Fibroblast of the conjunctiva (primary cell): Measurements from ENCODE around the gene CENPP.

ENCODE experiments used
- DNase-seq: peaks from one replicate; pipeline ENCODE4 v3.0.0-alpha.2; 2010; ENCODE audit warnings: low read depth

CENPP gene

DNA sequence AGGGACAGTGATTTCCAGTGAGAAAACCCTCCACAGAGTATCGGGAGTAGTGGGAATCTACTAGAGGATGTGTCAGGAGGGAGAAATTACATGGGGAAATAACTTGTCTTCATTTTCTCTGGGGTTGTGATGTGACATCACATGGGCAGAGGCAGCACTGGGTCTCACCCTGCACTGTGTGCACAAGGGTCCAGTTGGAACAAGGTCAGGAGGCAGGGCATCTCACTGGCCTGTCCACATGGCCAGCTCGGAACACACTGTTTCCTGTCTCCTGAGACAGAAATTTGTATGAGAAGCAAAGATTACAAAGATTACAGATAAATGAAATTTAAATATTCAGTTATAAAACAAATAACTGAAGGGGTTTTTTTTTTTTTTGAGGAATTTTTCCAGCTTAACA, 272.6 kb downstream of the CENPP start:
- no peak for DNase-seq

DNA sequence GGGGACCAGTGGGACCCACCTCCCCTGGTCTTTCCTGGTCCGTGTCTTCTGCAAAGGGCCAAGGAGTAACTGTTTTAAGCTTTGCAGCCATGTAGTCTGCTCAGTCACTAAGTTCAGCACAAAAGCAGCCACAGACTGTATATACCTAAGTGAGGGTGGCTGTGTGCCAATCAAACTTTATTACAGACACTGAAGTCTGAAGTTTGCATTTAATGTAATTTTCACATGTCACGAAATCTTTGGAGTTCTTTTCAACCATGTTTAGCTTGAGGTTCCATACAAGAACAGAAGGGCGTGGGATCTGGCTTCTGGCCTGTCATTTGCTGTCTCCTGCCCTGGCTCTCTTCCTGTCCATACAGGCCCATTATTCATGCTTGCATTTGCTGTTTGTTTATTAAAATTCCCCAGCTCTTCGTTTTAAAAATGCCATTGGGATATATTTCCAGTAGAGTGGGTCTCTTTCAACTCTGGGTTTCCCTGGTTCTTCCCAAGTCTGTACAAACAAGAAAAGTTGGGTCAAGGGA, 274.2 kb downstream of the CENPP start:
- DNase-seq: no peak

DNA sequence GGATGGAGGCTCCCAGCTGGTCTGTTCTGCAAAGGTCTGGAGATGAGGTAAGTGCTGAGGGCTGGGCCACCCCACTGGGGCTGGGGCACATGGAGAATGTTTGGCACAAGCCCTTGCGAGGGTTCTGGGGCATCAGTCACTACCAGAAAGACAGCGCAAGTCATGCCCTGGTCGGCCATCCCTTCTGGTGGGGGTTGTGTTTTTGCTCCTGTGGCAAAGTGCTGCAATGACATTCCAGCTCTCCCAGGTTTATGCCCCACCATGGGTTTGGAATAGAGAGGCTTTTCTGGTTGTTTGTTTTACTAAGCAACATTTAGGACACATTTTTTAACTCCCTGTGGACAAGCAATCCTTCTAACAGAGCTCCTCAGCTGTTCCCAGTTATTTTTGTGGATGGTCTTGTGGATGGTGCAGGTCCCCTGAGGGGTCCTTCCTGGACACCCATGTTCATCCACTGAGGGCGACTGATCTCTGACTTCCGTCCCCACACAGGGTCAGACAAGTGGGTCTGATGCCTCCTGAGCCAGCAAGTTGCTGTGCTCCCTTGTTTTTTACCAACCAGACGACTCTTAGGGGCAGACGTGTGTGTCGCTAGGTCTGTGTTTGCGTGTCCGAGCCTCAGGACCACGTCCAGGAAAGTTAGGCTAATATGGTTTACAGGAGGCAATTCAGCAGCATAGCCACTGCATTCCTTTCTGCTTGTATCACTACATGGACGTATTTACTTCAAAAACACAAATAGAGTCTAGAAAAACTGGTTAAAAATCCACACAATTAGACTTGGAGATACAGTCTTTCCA, 274.9 kb downstream of the CENPP start:
- DNase-seq: no peak

DNA sequence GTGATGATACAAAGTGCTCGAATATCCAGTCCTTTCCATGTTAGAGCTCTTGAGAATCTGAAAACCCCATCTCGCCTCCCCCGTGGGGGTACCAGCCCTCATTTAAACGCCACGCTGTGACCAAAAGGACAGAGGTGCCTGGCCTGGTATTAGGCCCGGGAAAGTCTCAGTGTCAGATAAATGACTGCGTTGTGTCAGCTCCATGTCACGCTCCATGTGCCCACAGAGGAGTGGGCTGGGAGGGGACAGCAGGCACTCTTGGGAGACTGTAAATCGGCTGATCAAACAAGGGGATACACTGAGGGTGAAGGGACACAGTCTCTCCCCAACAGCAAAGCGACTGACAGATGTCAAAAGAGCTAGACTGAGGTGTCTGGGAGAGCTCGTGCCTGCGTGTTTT, 275.7 kb downstream of the CENPP start:
- no peak for DNase-seq

DNA sequence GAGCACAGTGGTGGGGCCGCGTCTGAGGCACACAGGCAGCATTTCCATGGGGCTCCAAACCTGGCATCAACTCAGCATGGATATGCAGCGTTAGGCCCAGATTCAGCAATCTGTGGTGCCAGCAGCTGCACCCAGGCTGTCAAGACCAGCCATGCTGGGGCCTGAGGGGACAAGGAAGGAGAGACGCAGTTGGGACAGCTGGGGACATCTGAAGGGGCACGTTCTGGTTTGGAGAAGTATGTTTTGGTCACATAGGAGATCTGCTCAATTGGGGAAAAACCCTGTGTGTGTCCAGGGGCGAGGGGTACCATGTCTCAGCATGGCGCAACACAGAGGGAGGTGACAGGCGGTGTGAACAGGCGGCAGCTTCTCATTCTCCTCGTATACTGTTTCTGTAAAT, 276.7 kb downstream of the CENPP start:
- DNase-seq: no peak

DNA sequence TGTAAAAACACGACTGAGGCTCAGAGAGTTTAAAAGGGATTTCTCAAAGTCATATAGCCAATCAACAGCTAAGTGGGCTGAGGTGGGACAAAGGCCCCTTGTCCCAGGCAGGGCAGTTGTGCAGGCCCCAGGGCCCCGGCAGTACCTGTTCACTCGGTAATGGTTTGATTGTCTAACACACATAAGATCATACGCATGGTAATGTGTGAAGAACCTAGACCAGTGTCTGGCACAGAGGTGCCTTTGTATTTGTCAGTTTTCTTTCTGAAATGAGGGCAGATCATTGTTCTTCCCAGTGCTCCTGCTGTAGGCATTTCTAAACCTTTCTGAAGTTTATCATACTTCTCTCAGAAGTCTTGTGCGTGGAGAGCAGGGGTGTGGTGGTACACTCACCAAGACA, 277.3 kb downstream of the CENPP start:
- no peak for DNase-seq

DNA sequence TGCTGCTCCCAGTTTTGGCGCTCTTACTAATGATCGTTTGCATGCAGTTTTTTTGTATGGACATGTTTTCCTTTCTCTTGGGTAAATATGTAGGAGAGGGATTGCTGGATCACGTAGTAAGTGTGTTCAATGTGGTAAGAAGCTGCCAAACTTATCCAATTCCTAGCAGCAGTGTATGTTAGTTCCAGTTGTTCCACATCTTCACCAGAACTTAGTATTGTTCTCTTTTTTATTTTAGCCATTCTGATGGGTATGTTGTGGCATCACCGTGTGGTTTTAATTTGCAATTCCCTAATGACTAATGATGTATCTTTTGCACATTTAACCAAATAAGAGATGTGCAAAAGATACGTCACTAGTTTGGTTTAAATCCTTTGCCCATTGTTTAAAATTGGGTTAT, 278.2 kb downstream of the CENPP start:
- no peak for DNase-seq

DNA sequence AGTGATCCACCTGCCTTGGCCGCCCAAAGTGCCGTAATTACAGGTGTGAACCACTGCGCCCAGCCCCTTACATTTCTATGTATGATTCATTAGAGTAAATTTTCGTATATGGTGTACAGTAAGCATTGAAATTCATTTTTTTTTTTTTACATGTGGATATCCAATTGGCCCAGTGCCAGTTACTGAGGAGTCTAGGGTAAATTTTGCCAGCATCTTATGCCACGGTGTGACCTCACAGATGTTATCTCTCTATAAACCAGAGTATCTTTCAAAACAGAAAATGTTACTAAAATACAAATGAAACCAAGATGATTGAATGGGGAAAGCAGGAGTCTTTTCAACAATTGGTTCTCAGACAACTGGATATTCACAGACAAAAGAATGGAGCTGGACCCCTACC, 279.5 kb downstream of the CENPP start:
- no peak for DNase-seq

DNA sequence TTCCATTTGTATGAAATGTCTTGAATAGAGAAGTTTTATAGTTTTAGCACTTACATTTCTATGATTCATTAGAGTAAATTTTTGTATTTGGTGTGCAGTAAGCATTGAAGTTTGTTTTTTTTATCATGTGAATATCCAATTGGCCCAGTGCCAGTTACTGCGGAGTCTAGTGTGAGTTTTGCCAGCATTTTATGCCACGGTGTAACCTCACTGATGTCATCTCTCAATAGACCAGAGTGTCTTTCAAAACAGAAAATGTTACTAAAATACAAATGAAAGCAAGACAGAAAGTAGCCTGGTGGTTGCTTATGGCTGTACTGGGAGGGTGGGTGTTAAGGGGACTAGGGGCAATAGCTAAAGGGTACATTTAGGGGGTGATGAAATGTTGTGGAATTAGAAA, 281.3 kb downstream of the CENPP start:
- DNase-seq: peak; percentile 69

DNA sequence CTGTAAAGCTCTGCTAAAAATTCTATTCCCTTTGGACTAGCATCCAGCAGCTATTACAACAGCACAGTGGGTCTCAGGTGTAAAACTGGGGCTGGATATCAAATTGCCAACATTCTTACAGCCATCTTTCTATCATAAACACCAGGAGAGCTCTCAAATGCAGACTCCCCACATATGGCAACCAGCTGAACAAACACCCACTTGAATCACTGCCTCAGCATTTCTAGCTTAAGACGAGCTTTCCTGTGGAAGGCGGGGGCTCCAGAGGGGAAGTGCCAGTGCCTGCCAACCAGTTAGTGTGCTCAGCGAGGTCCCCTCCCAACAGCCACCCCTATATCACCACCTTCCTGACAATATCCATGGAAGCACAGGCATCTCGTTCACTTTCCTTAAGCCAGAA, 282.0 kb downstream of the CENPP start:
- peak; percentile 87 for DNase-seq

DNA sequence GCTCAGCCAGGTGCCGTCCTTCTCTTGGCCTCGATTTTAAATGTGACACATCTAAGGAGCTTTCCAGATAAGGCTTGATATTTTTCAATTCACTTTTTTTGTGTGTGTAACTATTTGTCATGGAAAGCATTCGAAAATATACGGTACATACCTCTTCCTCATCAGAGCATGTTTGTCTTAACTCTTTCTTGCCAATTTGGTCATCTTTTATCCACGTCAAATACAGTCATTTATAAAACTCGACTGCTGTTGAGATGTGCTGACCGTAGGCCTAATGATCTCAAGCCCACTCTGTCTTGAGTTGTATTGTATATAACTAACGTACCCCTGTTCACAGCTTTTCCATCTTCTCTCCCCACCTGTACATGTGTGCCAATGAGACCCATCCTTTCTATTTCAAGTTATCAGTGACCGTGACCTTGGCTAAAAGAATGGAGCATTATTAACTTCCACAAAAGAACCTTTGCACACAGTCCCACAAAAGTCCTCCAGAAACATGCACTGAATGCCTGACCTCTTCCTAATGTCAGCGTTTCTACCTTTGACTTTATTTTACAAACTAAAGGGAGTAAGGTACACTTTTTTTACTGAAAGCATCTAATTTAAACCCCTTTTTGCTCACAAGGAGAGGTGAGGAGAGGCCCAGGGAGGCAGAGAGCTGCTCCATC, 282.6 kb downstream of the CENPP start:
- DNase-seq: no peak

DNA sequence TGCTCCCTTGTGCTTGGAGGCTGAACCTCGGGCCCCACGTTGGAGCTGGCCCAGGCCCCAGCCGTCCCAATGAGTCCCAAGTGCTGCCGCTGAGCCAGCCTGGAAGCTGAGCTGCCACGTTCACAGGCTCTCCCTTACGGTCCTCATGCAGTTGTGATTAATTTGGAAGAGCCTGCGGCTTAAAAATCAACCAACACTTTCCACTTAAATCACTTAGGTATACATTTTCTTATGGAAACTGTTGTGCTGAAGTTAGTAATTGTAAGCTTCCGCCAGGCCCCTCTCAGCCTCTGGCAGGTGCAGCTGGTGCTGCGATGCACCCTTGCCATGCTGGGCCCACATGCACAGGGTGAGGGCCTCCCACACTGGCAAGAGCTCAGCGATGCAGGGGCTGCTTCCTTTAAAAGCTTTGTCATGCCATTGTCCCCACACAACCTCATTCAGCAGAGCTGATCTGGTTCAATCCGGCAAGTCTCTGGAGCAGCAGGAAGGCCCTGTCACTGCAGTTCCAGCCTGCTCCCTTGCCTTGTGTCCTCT, 283.2 kb downstream of the CENPP start:
- no peak for DNase-seq

DNA sequence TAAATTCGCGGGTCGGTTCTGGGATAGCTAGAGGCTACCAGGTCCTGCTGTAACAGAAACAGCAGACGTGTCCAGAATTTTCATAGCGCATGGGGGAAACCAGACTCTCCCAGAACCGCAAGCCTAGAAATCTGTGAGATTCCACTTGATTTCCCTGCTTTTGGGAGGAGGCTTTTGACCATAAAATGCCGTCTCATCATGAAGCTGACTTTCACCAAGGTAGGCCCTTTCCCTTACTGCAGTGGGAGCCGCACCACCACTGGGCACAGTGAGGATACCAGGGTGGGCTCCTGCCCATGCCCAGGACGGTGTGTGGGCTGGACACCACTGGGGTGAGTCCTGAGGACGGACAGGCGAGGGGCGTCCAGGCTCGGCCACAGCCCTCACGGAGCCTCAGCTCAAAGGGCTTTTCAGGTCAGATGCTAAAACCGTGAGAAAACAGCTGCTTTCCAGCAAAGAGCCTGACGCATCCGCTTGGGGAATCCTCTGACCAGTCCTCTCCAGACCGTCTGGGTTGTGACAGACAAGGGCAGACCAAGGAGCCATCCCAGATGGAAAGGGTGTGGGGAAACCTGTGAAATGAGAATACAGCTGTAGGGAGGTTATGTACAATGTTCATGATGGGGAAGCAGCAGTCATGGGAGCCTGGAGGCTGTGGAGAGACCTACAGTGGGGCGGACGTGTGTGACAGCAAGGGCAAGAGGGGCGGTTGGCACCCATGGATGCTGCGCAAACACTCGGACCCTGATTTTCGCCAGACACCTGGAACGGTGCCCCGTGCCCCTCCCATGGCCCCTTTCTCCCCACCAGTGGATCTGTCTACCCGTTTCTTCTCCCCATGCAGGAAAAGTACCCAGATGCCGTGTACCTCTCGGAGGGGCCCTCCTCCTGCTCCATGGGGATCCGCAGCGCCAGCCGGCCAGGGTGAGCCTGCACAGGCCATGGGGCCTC, 285.0 kb downstream of the CENPP start:
- DNase-seq: no peak

DNA sequence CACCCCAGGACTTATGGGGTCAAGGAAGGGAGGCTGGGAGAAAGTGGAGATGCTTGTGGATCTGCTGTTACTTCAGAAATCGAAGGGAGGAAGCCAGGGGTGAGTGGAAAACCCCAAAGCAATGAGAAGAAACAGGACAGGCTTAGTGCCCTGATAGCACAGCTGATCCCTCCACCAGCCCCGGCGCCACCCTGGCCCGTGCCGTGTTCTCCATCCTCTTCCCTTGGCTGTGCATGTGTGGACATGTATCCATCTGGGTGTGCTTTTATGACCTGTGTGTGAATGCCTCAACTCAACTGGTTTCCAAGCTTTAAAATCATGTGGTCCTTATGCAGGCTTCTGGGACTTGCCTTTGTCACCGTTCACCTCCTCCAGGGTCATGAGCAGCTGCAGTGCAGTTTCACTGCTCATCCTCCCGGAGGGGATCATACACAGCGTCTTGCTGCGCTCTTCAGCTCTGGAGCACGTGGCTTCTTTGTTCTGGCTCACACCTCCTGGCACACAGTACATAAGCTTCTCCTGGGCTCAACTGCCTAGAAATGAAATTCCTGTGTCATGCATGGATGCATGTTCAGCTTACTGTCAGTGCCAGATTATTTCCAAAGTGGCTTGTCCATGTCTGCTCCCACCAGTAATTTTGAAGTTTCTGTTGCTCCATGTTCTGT, 286.0 kb downstream of the CENPP start:
- DNase-seq: no peak

DNA sequence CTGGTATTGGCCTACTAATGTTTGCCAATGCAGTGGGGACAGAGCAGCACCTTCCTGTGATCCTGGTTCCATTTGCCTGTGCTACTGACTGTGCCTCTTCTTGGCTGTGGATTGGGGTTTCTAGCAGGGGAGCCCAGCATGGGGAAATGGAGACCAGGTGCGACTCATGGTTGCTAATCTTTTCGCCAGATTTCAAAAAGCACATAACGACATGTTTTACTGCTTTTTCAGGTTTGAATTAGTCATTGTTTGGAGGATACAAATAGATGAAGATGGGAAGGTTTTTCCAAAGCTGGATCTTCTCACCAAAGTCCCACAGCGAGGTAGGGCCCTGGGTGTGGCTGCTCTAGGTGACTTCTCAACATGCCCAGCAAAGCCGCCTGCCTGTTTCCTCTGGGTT, 286.5 kb downstream of the CENPP start:
- no peak for DNase-seq

DNA sequence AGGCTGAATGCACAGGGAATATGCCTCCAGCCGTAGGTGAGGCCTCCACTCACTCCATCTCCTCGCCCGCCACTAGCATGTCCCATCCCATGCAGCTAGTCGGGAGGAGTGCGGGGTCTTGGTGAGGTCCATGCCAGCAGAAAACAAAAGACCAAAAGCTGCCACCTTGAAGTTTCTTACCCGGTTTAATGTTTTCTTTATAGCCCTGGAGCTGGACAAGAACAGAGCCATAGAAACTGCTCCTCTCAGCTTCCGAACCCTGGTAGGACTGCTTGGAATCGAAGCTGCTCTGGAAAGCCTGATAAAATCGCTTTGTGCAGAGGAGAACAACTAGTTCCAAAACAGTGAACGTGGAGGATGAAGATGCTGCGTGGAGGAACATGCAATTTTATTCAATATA, 287.1 kb downstream of the CENPP start:
- DNase-seq: no peak

DNA sequence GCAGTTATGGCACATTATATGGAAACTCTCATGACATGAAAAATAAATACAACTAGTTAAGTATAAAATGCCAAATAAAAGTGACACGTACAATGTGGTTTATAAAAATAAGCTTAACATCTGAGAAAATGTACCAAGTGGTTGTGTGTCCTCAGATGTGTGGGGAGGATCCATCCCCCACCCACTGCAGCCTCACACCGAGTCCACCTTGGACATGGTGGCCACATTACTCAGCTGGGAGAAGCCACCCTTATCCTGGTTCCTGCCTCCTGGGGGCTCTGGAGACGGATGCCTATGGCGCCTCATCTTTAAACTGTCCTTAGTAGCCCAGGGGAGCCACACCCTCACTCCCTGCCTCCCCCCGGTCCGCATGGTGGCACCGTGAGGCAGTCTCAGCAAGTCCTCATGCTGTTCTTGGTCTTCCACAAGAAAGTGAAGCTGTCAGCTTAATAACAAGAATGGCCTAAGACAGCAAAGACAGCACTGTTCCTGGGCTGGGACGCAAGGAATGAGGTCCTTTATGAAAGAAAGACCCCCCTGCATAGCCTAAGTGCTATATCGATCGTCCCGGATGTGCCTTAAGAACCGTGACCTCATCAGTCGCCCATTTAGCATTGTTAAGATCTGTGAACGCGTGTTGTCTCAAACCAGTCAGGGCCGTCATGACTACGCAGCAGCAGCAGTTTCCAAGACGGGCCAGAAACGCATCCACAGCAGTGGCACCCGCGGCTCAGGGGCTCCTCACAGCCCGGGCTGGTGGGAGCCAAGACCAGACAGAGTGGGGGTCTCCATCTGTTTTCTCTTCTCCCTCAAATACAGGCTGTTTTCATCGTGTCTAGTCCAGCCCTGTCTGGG, 287.7 kb downstream of the CENPP start:
- DNase-seq: no peak

DNA sequence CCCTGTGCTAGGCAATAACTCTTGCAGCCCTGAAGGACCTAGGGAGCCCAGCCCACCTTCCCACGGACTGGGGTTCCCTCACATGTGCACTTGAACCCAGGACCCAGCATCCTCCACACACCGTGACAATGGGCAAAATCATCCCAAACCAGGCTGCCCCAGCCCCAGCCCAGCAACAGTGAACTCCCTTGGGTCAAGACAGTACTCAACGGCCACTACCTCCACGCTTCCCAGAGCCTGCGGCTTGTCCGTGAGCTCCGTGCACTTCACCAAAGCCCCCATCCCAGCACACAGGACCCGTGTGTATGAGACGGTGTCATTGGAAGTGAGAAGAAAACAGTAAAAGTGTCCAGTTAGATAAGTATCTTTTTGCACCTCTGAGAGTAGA, 288.4 kb downstream of the CENPP start:
- no peak for DNase-seq

DNA sequence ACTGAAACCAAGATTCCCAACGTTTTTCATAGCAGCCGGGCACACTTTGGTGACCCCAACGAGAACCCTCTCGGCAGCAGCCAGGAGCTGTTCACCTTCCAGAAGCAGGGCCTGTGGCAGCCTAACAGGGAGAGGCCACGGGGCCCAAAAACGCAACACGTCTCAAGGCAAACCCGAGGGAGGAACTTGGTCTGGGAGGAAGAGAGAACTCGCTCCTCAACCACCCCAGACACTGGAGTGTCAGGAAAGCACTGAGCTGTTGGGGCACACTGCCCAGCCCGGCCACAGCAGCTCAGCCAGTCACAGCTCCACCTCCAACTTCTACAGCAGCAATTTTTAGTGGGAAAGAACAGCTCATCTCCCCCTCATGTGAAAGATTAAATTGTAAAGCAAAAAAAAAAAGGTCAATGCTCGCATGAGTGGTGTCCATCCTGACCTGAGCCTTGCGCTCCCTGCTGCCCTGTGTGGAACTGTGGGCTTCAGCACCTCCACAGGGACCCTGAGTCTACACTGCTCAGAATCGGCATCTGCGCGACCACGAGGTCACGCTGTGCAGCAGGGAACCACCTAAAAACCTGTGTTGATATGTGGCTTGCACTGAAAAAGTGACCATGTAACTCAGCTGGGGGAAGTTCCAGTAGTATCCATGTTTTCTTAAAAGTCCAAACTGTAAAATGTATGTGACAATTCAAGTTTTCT, 289.2 kb downstream of the CENPP start:
- DNase-seq: no peak

DNA sequence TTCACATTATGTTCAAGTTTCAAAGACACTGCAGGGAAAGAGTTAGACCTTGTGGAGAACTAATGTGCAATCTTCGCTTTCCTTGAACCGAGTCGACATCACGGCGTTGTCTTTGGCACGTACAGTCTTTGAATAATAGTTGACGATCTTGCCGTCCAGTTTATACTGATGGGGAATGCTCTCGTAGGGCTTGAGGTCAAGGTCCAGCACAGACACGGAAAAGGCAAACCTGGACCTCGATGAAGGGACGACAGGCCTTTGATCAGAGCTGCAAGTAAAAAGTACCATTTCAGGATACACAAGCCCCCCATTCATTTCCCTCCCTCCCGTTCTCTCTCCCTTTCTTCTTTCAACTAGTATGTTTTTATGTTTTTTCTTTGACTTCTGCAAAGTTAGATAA, 290.0 kb downstream of the CENPP start:
- DNase-seq: no peak
